ENCODE data around the gene PCDHA1. TPM values are rescaled to one million over a fixed set of nuclear protein-coding genes. Genes with fewer than 3 reads are reported as not detected.
"Not testable (repeated sequence)": the region's sequence is repeated elsewhere in the genome, so short reads cannot be mapped to it uniquely, and the experiment has no call there.

The PCDHA1 gene
- total RNA-seq, 1 donor from 2014 or later: not detected

DNA sequence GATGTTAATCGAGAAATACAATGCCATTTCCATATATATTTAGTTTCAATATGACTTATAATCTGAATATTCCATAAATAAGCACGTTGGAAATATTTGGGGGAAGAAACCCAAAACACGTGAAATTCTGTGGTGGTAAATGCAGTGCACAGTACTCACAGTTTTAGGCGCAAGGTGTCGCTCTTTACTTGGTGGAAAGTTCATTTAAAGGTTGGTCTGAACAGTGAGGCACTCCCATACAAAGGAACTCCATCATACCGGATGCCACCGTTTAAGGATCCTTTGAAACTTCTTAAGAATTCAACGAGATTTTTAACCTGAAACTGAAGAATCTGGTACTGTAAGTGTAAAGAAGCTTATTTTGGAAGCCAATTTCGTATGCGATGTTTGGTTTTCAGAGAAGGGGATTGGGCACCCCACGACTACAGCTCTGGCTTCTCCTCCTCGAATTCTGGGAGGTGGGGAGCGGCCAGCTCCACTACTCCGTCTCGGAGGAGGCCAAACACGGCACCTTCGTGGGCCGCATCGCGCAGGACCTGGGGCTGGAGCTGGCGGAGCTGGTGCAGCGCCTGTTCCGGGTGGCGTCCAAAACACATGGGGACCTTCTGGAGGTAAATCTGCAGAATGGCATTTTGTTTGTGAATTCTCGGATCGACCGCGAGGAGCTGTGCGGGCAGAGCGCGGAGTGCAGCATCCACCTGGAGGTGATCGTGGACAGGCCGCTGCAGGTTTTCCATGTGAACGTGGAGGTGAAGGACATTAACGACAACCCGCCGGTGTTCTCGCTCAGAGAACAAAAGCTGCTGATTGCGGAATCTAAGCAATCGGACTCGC, 83.0 kb downstream of the PCDHA1 start, which contains the start of gene PCDHA11:
Gene PCDHA11 (plus strand): TSS at position 237 of the 834 bp plus-strand sequence. CDS start 147 bp downstream, at position 384.
- TF ChIP-seq, protein P1, sequence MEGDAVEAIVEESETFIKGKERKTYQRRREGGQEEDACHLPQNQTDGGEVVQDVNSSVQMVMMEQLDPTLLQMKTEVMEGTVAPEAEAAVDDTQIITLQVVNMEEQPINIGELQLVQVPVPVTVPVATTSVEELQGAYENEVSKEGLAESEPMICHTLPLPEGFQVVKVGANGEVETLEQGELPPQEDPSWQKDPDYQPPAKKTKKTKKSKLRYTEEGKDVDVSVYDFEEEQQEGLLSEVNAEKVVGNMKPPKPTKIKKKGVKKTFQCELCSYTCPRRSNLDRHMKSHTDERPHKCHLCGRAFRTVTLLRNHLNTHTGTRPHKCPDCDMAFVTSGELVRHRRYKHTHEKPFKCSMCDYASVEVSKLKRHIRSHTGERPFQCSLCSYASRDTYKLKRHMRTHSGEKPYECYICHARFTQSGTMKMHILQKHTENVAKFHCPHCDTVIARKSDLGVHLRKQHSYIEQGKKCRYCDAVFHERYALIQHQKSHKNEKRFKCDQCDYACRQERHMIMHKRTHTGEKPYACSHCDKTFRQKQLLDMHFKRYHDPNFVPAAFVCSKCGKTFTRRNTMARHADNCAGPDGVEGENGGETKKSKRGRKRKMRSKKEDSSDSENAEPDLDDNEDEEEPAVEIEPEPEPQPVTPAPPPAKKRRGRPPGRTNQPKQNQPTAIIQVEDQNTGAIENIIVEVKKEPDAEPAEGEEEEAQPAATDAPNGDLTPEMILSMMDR (IDR thresholded peaks at IDR 0.05): peak; percentile 36
- Histone ChIP-seq H3K4me3 (peak within 1 kb of the TSS; percentile 27), H3K9me3 (no peaks in the 10 kb centered on the region), H3K27me3 (no peaks in the 10 kb centered on the region), H3K27ac (no peak within 1 kb of the TSS), H3K36me3 (no peaks in the 10 kb centered on the region), H3K4me1 (no peaks in the 10 kb centered on the region)
- ATAC-seq (peak; percentile 68), DNase-seq (no peak)
- intact Hi-C loops (cut with DNase I): no loop called here

DNA sequence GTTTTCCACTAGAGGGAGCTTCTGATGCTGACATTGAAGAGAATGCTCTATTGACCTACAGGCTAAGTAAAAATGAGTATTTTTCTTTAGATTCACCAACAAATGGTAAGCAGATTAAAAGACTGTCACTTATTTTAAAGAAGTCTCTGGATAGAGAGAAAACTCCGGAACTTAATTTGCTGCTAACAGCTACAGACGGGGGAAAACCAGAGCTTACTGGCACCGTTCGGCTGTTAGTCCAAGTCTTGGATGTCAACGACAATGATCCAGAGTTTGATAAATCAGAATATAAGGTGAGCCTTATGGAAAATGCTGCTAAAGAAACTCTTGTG, 83.6 kb downstream of the PCDHA1 start:
- no peak for ATAC-seq
- intact Hi-C loops (cut with DNase I): no loop called here
- no peak overlapping the region for H3K4me3 ChIP-seq

DNA sequence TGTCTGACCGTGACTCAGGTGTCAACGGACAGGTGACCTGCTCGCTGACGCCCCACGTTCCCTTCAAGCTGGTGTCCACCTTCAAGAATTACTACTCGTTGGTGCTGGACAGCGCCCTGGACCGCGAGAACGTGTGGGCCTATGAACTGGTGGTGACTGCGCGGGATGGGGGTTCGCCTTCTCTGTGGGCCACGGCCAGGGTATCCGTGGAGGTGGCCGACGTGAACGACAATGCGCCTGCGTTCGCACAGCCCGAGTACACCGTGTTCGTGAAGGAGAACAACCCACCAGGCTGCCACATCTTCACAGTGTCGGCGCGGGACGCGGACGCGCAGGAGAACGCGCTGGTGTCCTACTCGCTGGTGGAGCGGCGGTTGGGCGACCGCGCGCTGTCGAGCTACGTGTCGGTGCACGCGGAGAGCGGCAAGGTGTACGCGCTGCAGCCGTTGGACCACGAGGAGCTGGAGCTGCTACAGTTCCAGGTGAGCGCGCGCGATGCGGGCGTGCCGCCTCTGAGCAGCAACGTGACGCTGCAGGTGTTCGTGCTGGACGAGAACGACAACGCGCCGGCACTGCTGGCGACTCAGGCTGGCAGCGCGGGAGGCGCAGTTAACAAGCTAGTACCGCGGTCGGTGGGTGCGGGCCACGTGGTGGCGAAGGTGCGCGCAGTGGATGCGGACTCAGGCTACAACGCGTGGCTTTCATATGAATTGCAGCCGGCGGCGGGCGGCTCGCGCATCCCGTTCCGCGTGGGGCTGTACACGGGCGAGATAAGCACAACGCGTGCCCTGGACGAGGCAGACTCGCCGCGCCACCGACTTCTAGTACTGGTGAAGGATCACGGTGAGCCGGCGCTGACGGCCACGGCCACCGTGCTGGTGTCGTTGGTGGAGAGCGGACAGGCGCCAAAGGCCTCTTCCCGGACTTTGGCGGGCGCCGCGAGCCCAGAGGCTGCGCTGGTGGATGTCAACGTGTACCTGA, 84.6 kb downstream of the PCDHA1 start:
- intact Hi-C loops (cut with DNase I): loop anchor here (10.0 kb wide), 1 partner anchor 174 kb away; no protein-coding TSS in a partner anchor
- DNase-seq: no peak
- H3K36me3 ChIP-seq: no peaks in the 10 kb centered on the region

More for the DNA sequence above, 83.6 kb downstream of the PCDHA1 start:
- no peak for DNase-seq
- TF ChIP-seq, protein P1 (IDR thresholded peaks at IDR 0.05): no peak
- Histone ChIP-seq H3K9me3 (no peaks in the 10 kb centered on the region), H3K4me1 (no peaks in the 10 kb centered on the region), H3K36me3 (no peaks in the 10 kb centered on the region), H3K27me3 (no peaks in the 10 kb centered on the region), H3K27ac (no peak overlapping the region)

DNA sequence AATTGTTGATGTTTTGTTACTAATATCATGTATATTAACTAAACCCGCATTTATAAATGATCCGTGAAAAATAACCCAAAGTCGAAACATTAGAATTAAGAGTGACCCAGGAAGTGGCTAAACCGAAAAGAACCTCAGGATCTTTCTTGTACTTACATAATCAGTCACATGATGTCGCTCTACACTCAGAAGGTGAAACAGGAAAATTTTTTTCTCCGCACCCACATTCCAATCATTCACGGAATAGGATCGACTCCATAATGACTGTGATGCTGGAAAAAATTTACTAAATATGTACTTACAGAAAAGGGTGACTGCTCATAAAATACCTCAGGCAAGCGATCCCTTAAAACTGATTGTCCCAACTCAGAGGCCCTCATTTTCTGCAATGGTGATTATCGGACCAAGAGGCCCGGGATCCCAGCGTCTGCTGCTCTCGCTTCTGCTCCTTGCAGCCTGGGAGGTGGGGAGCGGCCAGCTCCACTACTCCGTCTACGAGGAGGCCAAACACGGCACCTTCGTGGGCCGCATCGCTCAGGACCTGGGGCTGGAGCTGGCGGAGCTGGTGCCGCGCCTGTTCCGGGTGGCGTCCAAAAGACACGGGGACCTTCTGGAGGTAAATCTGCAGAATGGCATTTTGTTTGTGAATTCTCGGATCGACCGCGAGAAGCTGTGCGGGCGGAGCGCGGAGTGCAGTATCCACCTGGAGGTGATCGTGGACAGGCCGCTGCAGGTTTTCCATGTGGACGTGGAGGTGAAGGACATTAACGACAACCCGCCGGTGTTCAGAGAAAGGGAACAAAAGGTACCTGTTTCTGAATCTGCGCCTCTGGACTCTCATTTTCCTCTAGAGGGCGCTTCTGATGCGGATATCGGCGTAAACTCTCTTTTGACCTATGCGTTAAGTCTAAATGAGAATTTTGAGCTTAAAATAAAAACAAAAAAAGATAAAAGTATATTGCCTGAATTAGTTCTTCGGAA, 89.4 kb downstream of the PCDHA1 start, which contains the start of gene PCDHA12:
Gene PCDHA12 (plus strand): TSS at position 224 of the 981 bp plus-strand sequence. CDS start 165 bp downstream, at position 389.
- Histone ChIP-seq H3K27ac (no peak within 1 kb of the TSS), H3K4me1 (no peaks in the 10 kb centered on the region), H3K4me3 (peak within 1 kb of the TSS; percentile 26), H3K27me3 (peaks cover 12% of the 10 kb centered on the region), H3K36me3 (no peaks in the 10 kb centered on the region), H3K9me3 (no peaks in the 10 kb centered on the region)
- intact Hi-C loops (cut with DNase I): loop anchor here (10.0 kb wide), 1 partner anchor 169 kb away; no protein-coding TSS in a partner anchor
- DNase-seq (no peak), ATAC-seq (peak; percentile 78)
- TF ChIP-seq, protein P1 (IDR thresholded peaks at IDR 0.05): peak; percentile 20

More for the DNA sequence above, 84.6 kb downstream of the PCDHA1 start:
- peak; percentile 17 for ATAC-seq
- H3K9me3 ChIP-seq: no peaks in the 10 kb centered on the region
- peaks cover 4% of the 10 kb centered on the region for H3K27me3 ChIP-seq
- TF ChIP-seq, protein P1 (IDR thresholded peaks at IDR 0.05): no peak
- no peak overlapping the region for H3K27ac ChIP-seq
- no peaks in the 10 kb centered on the region for H3K4me1 ChIP-seq
- no peak overlapping the region for H3K4me3 ChIP-seq

DNA sequence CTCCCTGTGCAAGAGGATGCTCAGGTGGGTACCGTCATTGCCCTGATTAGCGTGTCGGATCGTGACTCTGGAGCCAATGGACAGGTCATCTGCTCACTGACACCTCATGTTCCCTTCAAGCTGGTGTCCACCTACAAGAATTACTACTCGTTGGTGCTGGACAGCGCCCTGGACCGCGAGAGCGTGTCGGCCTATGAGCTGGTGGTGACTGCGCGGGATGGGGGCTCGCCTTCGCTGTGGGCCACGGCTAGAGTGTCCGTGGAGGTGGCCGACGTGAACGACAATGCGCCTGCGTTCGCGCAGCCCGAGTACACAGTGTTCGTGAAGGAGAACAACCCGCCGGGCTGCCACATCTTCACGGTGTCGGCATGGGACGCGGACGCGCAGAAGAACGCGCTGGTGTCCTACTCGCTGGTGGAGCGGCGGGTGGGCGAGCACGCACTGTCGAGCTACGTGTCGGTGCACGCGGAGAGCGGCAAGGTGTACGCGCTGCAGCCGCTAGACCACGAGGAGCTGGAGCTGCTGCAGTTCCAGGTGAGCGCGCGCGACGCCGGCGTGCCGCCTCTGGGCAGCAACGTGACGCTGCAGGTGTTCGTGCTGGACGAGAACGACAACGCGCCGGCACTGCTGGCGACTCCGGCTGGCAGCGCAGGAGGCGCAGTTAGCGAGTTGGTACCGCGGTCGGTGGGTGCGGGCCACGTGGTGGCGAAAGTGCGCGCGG, 90.8 kb downstream of the PCDHA1 start:
- intact Hi-C loops (cut with DNase I): loop anchor here (10.0 kb wide), 1 partner anchor 168 kb away; no protein-coding TSS in a partner anchor
- peaks cover 12% of the 10 kb centered on the region for H3K27me3 ChIP-seq
- H3K27ac ChIP-seq, H3K9me3 ChIP-seq, ATAC-seq, DNase-seq, H3K4me3 ChIP-seq, H3K4me1 ChIP-seq, H3K36me3 ChIP-seq: not testable (repeated sequence)
